ENCODE data around the gene COA8. TPM values are rescaled to one million over a fixed set of nuclear protein-coding genes. Genes with fewer than 3 reads are reported as not detected.
A peak's percentile ranks its signal among the peaks of the same experiment; 100 is the strongest.

The COA8 gene
- total and polyA plus RNA-seq, 12 donors, result 4.9 to 59.6 (median 33.0) TPM

- peaks cover 30 to 52% of the 10 kb centered on the region in 2 donors for H3K4me1 ChIP-seq (replicated peaks in 1 of 2)
- intact Hi-C loops (cut with DNase I), result no loop called here
- peak overlapping the region in 4 of 5 donors; percentile 81 to 89 (median 82) for H3K27ac ChIP-seq
- no peaks in the 10 kb centered on the region for H3K9me3 ChIP-seq (replicated peaks in 1 of 3)
- WGBS, 4 donors, result 0 to 1% (median 0%) methylated on average over 5 to 77 of the region's 77 CpGs; no CpG with 5 or more reads in 1 of the 4 donors
- H3K4me3 ChIP-seq, result peak overlapping the region in 2 of 4 donors; percentile 56 to 61
- TF ChIP-seq CTCF (IDR thresholded peaks at IDR 0.05) (no peak), POLR2A (IDR thresholded peaks at IDR 0.05) (no peak)
- H3K36me3 ChIP-seq (replicated peaks in 1 of 2), result no peaks in the 10 kb centered on the region
- DNase-seq, result peak in 1 of 7 donors; percentile 71
- no peaks in the 10 kb centered on the region for H3K27me3 ChIP-seq
Observed at GRCh38 chr14:103521438-103521950, 41.3 kb upstream of the COA8 start.

GRCh38 chr14:103521951-103522563 is 40.7 kb upstream of the COA8 start:
- TF ChIP-seq CTCF (IDR thresholded peaks at IDR 0.05) (no peak), POLR2A (IDR thresholded peaks at IDR 0.05) (no peak)
- intact Hi-C loops (cut with DNase I), result no loop called here
- peak in 2 of 7 donors; percentile 47 to 64 for DNase-seq
- 0 to 1% (median 0%) methylated on average over 2 to 74 of the region's 74 CpGs; no CpG with 5 or more reads in 1 of the 4 donors for WGBS, 4 donors
- H3K27ac ChIP-seq, result peak overlapping the region in 4 of 5 donors; percentile 81 to 89 (median 82)
- peak overlapping the region in 2 of 4 donors; percentile 56 to 61 for H3K4me3 ChIP-seq
- no peaks in the 10 kb centered on the region for H3K27me3 ChIP-seq
- peaks cover 30 to 57% of the 10 kb centered on the region in 2 donors for H3K4me1 ChIP-seq (replicated peaks in 1 of 2)
- no peaks in the 10 kb centered on the region for H3K36me3 ChIP-seq (replicated peaks in 1 of 2)
- no peaks in the 10 kb centered on the region for H3K9me3 ChIP-seq (replicated peaks in 1 of 3)

- intact Hi-C loops (cut with DNase I), result no loop called here
- Histone ChIP-seq H3K9me3 (replicated peaks in 1 of 3) (no peaks in the 10 kb centered on the region), H3K27ac (peak within 1 kb of the TSS in 4 of 5 donors; percentile 81 to 89 (median 82)), H3K4me1 (replicated peaks in 1 of 2) (peaks cover 33 to 62% of the 10 kb centered on the region in 2 donors), H3K4me3 (peak within 1 kb of the TSS in 2 of 4 donors; percentile 56 to 61), H3K27me3 (no peaks in the 10 kb centered on the region), H3K36me3 (replicated peaks in 1 of 2) (no peaks in the 10 kb centered on the region)
- WGBS, 4 donors, result 3 to 19% (median 4%) methylated on average over 7 to 107 of the region's 107 CpGs
- TF ChIP-seq POLR2A (IDR thresholded peaks at IDR 0.05) (peak; percentile 83), CTCF (IDR thresholded peaks at IDR 0.05) (no peak)
- peak; percentile 63 to 85 (median 72) for DNase-seq
Observed at GRCh38 chr14:103522649-103523574, 39.8 kb upstream of the COA8 start, which contains the start of gene CKB. CKB (minus strand) TSS chr14:103522830; CDS start chr14:103522493, 337 bp downstream.

- Histone ChIP-seq H3K4me1 (replicated peaks in 1 of 2) (peaks cover 37 to 62% of the 10 kb centered on the region in 2 donors), H3K4me3 (no peak overlapping the region), H3K27ac (no peak overlapping the region), H3K27me3 (no peaks in the 10 kb centered on the region), H3K36me3 (replicated peaks in 1 of 2) (no peaks in the 10 kb centered on the region), H3K9me3 (replicated peaks in 1 of 3) (no peaks in the 10 kb centered on the region)
- no peak for DNase-seq
- intact Hi-C loops (cut with DNase I), result no loop called here
- no peak for TF ChIP-seq CTCF (IDR thresholded peaks at IDR 0.05)
- no peak for TF ChIP-seq POLR2A (IDR thresholded peaks at IDR 0.05)
- 53 to 61% (median 55%) methylated on average over 10 of the region's 10 CpGs for WGBS, 4 donors
Observed at GRCh38 chr14:103523575-103523954, 39.2 kb upstream of the COA8 start.
